HG03039 (cell line): ENCODE results near the gene FAM3B.
"Not testable (repeated sequence)": the region's sequence is repeated elsewhere in the genome, so short reads cannot be mapped to it uniquely, and the experiment has no call there.

Experiments
- ATAC-seq: cut with Tn5 transposase; IDR thresholded peaks from one replicate; pipeline ENCODE4 v1.9.1; 2021; ENCODE audit warnings: mild to moderate bottlenecking, moderate library complexity; ENCODE audit not compliant: unreplicated experiment

Gene FAM3B

GRCh38 chr21:41349126-41349525 lies 32.5 kb downstream of the FAM3B start:
- no peak for ATAC-seq

GRCh38 chr21:41349619-41350390 lies 33.2 kb downstream of the FAM3B start:
- no peak for ATAC-seq

- no peak for ATAC-seq
Observed at GRCh38 chr21:41350436-41351155, 34.0 kb downstream of the FAM3B start.

GRCh38 chr21:41357546-41357945 lies 40.9 kb downstream of the FAM3B start:
- ATAC-seq: no peak

- ATAC-seq: no peak
Observed at GRCh38 chr21:41358193-41359166, 41.9 kb downstream of the FAM3B start.

GRCh38 chr21:41359286-41359685 lies 42.7 kb downstream of the FAM3B start:
- ATAC-seq: no peak

- not testable (repeated sequence) for ATAC-seq
Observed at GRCh38 chr21:41359754-41360071, 43.1 kb downstream of the FAM3B start.

GRCh38 chr21:41360072-41360821 lies 43.6 kb downstream of the FAM3B start:
- ATAC-seq: no peak

GRCh38 chr21:41361053-41361785 lies 44.6 kb downstream of the FAM3B start:
- ATAC-seq: no peak

- ATAC-seq: peak; percentile 45
Observed at GRCh38 chr21:41361786-41362604, 45.4 kb downstream of the FAM3B start, which contains the start of gene MX2. Gene MX2, plus strand, starts transcription at chr21:41362027. Its CDS starts 14,880 bp downstream, at chr21:41376907.

- no peak for ATAC-seq
Observed at GRCh38 chr21:41362605-41363369, 46.2 kb downstream of the FAM3B start.

- ATAC-seq: no peak
Observed at GRCh38 chr21:41363370-41364270, 47.0 kb downstream of the FAM3B start.

GRCh38 chr21:41364308-41364707 lies 47.7 kb downstream of the FAM3B start:
- ATAC-seq: no peak

- ATAC-seq: no peak
Observed at GRCh38 chr21:41365377-41366107, 48.9 kb downstream of the FAM3B start.

- ATAC-seq: no peak
Observed at GRCh38 chr21:41366522-41367151, 50.0 kb downstream of the FAM3B start.
